Measurements from ENCODE around the gene CCDC69.

GRCh38 chr5:151151263-151151660 is 72.6 kb downstream of the CCDC69 start:
- no peak for TF ChIP-seq CTCF (IDR thresholded peaks at IDR 0.05)
- no peak for TF ChIP-seq POLR2A (IDR thresholded peaks at IDR 0.05)
